OCI-LY7 (cell line): Measurements from ENCODE around the gene LIX1. TPM values are rescaled to one million over a fixed set of nuclear protein-coding genes. Genes with fewer than 3 reads are reported as not detected.

Experiments
- BruUV-seq: library from RNA; stranded (reverse); fragments of 400-500 nt; replicated peaks from 2 replicates; lab custom pipeline; 2021; lab: Mats Ljungman, UMichigan
- CTCF ChIA-PET: fragments of 300-600 bp; sonication (Branson Sonifier 250); formaldehyde crosslinking; loops from one replicate; lab custom pipeline; 2022; ENCODE audit warnings: antibody characterized with exemption; ENCODE audit not compliant: unreplicated experiment; lab: Charles Lee
- POLR2A ChIA-PET: fragments of 300-600 bp; sonication (Branson Sonifier 250); formaldehyde crosslinking; loops from one replicate; lab custom pipeline; 2022; ENCODE audit warnings: antibody characterized with exemption; lab: Charles Lee
- DNase-seq: peaks from one replicate; pipeline ENCODE4 v3.0.0-alpha.2; 2015; ENCODE audit warnings: low spot score
- H2AFZ ChIP-seq: fragments of 200-600 bp; sonication (generic), shearing (Covaris generic); 2 replicates; pipeline ENCODE4 v1.6.1; 2014; ENCODE audit warnings: mild to moderate bottlenecking, antibody characterized with exemption, low read length, moderate library complexity
- H3K27ac ChIP-seq: fragments of 200-600 bp; sonication (generic); 2 replicates; pipeline ENCODE4 v1.5.1; 2014; ENCODE audit warnings: mixed run types, low read depth, mild to moderate bottlenecking, moderate library complexity, low read length, inconsistent platforms; ENCODE audit not compliant: poor library complexity, severe bottlenecking
- H3K36me3 ChIP-seq: fragments of 200-600 bp; sonication (generic); 2 replicates; pipeline ENCODE4 v1.6.1; 2014; ENCODE audit warnings: mild to moderate bottlenecking, antibody characterized with exemption, low read length, moderate library complexity, mixed read lengths; ENCODE audit not compliant: insufficient read depth
- H3K4me1 ChIP-seq: fragments of 200-600 bp; sonication (generic); 2 replicates; pipeline ENCODE4 v1.5.1; 2014; ENCODE audit warnings: mild to moderate bottlenecking, low read length; ENCODE audit not compliant: insufficient read depth, poor library complexity, severe bottlenecking
- H3K4me2 ChIP-seq: fragments of 200-600 bp; sonication (generic); 2 replicates; pipeline ENCODE4 v1.6.1; 2014; ENCODE audit warnings: mild to moderate bottlenecking, low read length
- H3K4me3 ChIP-seq: fragments of 200-600 bp; sonication (generic); 2 replicates; pipeline ENCODE4 v1.5.1; 2014; ENCODE audit warnings: mild to moderate bottlenecking, low read depth, low read length; ENCODE audit not compliant: poor library complexity, severe bottlenecking
- H3K79me2 ChIP-seq: fragments of 200-600 bp; sonication (generic); 2 replicates; pipeline ENCODE4 v1.6.1; 2016; ENCODE audit warnings: low read depth, mild to moderate bottlenecking, low read length, moderate library complexity, mixed read lengths; ENCODE audit not compliant: insufficient read depth
- H3K9me2 ChIP-seq: fragments of 200-600 bp; sonication (generic); 2 replicates; pipeline ENCODE4 v1.6.1; 2016; ENCODE audit warnings: mild to moderate bottlenecking, low read length, mixed read lengths; ENCODE audit not compliant: insufficient read depth
- H3K9me3 ChIP-seq: fragments of 200-600 bp; sonication (generic); 2 replicates; pipeline ENCODE4 v1.6.1; 2014; ENCODE audit warnings: mild to moderate bottlenecking, mixed run types, low read length, mixed read lengths
- H4K20me1 ChIP-seq: fragments of 200-600 bp; sonication (generic); 2 replicates; pipeline ENCODE4 v1.6.1; 2014; ENCODE audit warnings: mild to moderate bottlenecking, antibody characterized with exemption, low read length, moderate library complexity, mixed read lengths; ENCODE audit not compliant: insufficient read depth
- EZH2phosphoT487 ChIP-seq: fragments of 200-600 bp; sonication (generic); IDR thresholded peaks from 2 replicates; pipeline ENCODE4 v1.6.1; 2018; ENCODE audit warnings: low read depth, borderline replicate concordance, mild to moderate bottlenecking, mixed run types, antibody characterized with exemption, low read length, moderate library complexity, mixed read lengths
- intact Hi-C: fragments of 100-400 bp; cut with micrococcal nuclease; formaldehyde crosslinking; loops from one replicate; pipeline ENCODE4 v1.10.0; 2022; ENCODE audit not compliant: unreplicated experiment
- total RNA-seq, 2 experiments: library from RNA; depleted of rRNA in 1 of 2; stranded (reverse); fragments of >200 nt in 1 of 2; shearing (Covaris generic) in 1 of 2; gene quantifications; 2 replicates each; pipeline ENCODE4 v1.2.3, GENCODE V29; 2014 to 2022
- TF ChIP-seq, protein P1 (sequence below): fragments of 200-600 bp; sonication (generic); conservative IDR thresholded peaks from 2 replicates; pipeline ENCODE4 v1.5.1; 2014; ENCODE audit warnings: mild to moderate bottlenecking, antibody characterized with exemption, low read length, moderate library complexity, mixed read lengths

LIX1 gene
- total RNA-seq, 2 experiments from 2014 or later, result 0.44 TPM; not detected in 1

DNA sequence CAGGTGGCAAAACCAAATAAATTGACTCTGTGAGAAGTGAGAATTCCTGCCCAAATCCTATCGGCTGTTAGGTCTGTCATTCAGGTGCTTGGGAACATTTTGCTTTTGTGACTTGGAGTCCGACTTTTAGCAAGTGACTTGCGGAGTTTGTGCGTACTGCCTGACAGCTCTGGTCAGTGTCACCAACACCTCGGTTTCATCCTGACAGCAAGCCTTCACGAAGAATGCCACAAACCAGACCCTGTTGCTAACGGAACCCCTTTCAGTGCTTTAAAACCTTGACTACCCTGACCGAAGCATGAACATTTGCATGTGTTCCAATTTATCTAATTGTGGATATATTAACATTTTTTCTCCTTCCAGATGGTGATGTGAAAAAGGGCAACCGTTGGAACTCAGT lies 26.5 kb downstream of the LIX1 start:
- TF ChIP-seq EZH2phosphoT487, result no peak
- TF ChIP-seq, protein P1, sequence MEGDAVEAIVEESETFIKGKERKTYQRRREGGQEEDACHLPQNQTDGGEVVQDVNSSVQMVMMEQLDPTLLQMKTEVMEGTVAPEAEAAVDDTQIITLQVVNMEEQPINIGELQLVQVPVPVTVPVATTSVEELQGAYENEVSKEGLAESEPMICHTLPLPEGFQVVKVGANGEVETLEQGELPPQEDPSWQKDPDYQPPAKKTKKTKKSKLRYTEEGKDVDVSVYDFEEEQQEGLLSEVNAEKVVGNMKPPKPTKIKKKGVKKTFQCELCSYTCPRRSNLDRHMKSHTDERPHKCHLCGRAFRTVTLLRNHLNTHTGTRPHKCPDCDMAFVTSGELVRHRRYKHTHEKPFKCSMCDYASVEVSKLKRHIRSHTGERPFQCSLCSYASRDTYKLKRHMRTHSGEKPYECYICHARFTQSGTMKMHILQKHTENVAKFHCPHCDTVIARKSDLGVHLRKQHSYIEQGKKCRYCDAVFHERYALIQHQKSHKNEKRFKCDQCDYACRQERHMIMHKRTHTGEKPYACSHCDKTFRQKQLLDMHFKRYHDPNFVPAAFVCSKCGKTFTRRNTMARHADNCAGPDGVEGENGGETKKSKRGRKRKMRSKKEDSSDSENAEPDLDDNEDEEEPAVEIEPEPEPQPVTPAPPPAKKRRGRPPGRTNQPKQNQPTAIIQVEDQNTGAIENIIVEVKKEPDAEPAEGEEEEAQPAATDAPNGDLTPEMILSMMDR, result no peak
- H3K9me3 ChIP-seq, result no peaks in the 10 kb centered on the region
- H2AFZ ChIP-seq, result peak overlapping the region; percentile 36; the same call in 1 of the 2 replicates
- no peaks in the 10 kb centered on the region for H4K20me1 ChIP-seq
- H3K4me2 ChIP-seq, result no peak overlapping the region
- no TSS peak for BruUV-seq
- intact Hi-C loops, result no loop called here
- H3K4me1 ChIP-seq, result peaks cover 12% of the 10 kb centered on the region
- no peak overlapping the region for H3K27ac ChIP-seq
- no peaks in the 10 kb centered on the region for H3K79me2 ChIP-seq
- no peaks in the 10 kb centered on the region for H3K36me3 ChIP-seq
- no peaks in the 10 kb centered on the region for H3K9me2 ChIP-seq
- ChIA-PET CTCF (no interaction called here), POLR2A (interaction anchor here (0.6 to 1.2 kb wide), 6 partner anchors 18 to 581 kb away, joined by 3 to 5 read pairs (median 3); no protein-coding TSS in a partner anchor)
- no peak for DNase-seq
- H3K4me3 ChIP-seq, result no peak overlapping the region

DNA sequence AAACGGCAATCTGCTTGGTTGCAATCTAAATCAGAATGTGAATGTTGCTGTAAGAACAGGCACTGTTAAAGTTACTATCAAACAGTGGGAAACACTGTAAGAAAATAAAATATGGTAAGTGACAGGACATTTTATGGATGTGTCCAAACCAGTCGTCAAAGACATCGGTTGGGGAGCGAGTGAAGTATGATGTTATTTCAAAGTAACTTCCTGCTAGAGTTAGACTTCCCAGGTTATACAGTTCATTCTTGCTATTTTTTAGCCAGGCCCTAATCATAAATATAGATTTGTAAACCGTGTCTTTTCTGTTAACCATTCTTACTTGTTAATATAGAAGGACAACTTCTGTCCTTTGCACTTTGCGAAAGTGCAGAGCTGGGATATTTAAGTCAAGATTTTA lies 30.2 kb downstream of the LIX1 start:
- intact Hi-C loops, result no loop called here
- Histone ChIP-seq H3K9me2 (no peaks in the 10 kb centered on the region), H2AFZ (no peak overlapping the region), H4K20me1 (no peaks in the 10 kb centered on the region), H3K79me2 (no peaks in the 10 kb centered on the region), H3K4me3 (no peak overlapping the region), H3K4me1 (no peaks in the 10 kb centered on the region), H3K36me3 (no peaks in the 10 kb centered on the region), H3K4me2 (no peak overlapping the region), H3K9me3 (no peaks in the 10 kb centered on the region), H3K27ac (no peak overlapping the region)
- no TSS peak for BruUV-seq
- ChIA-PET POLR2A (interaction anchor here (0.6 to 1.2 kb wide), 6 partner anchors 11 to 360 kb away, joined by 3 to 5 read pairs (median 4); no protein-coding TSS in a partner anchor), CTCF (no interaction called here)
- no peak for DNase-seq
- TF ChIP-seq, protein P1, result no peak
- no peak for TF ChIP-seq EZH2phosphoT487

DNA sequence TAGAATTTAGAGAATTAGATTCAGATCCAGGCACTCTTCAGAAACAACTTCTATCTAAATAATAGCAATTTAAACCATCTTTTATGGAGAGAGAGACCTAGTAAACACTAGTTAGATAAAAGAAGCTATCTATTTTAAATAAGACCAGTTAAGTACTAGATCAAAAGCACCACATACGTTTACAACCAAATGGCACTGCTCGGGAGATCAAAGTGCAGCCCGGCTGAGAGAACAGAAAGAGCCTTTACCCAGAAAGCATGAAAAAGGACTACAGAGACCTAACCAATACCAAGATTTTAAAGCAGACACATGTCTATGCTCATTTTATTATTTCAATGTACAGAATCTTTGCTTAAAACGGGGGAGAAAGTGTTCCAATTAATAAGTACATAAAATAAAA lies 30.8 kb downstream of the LIX1 start:
- Histone ChIP-seq H4K20me1 (no peaks in the 10 kb centered on the region), H2AFZ (peak overlapping the region; percentile 1; the same call in 1 of the 2 replicates), H3K27ac (no peak overlapping the region), H3K9me2 (no peaks in the 10 kb centered on the region), H3K4me3 (no peak overlapping the region), H3K4me2 (no peak overlapping the region), H3K79me2 (no peaks in the 10 kb centered on the region), H3K36me3 (no peaks in the 10 kb centered on the region), H3K9me3 (no peaks in the 10 kb centered on the region), H3K4me1 (no peaks in the 10 kb centered on the region)
- no peak for TF ChIP-seq EZH2phosphoT487
- TF ChIP-seq, protein P1, result no peak
- BruUV-seq, result no TSS peak
- intact Hi-C loops, result no loop called here
- ChIA-PET POLR2A (interaction anchor here (1.0 to 1.2 kb wide), 2 partner anchors 10 to 27 kb away, joined by 3 to 4 read pairs; no protein-coding TSS in a partner anchor), CTCF (no interaction called here)
- DNase-seq, result no peak
